ENCODE results near the gene CTAGE9.

DNA sequence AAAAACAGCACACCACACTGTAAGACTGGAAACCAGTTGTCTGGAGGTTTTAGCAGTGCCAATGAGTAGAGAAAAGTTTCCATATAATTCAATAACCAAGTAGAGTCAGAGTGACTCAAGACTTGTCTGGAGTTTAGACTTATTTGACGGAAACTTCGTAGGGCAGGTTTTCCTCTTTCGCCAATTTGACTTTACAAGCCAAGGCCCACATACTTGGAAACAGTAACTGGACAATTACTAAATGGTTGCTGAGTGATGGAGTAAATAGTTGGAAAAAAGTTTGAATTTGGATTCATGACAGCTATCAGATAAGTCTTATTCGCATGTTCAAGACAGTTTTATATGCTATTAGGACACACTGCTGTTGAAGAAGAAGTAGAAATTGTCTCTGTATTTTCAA lies 48.1 kb upstream of the CTAGE9 start:
- TF ChIP-seq, protein P1, sequence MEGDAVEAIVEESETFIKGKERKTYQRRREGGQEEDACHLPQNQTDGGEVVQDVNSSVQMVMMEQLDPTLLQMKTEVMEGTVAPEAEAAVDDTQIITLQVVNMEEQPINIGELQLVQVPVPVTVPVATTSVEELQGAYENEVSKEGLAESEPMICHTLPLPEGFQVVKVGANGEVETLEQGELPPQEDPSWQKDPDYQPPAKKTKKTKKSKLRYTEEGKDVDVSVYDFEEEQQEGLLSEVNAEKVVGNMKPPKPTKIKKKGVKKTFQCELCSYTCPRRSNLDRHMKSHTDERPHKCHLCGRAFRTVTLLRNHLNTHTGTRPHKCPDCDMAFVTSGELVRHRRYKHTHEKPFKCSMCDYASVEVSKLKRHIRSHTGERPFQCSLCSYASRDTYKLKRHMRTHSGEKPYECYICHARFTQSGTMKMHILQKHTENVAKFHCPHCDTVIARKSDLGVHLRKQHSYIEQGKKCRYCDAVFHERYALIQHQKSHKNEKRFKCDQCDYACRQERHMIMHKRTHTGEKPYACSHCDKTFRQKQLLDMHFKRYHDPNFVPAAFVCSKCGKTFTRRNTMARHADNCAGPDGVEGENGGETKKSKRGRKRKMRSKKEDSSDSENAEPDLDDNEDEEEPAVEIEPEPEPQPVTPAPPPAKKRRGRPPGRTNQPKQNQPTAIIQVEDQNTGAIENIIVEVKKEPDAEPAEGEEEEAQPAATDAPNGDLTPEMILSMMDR (IDR thresholded peaks at IDR 0.05): no peak
- no peak for TF ChIP-seq POLR2A (IDR thresholded peaks at IDR 0.05)
